ENCODE results near the gene RNF31. TPM values are rescaled to one million over a fixed set of nuclear protein-coding genes. Genes with fewer than 3 reads are reported as not detected.

RNF31 gene
- polyA plus RNA-seq, 2 of the 4 experiments (the other 2 are of a cell fraction): 5.7 to 20.8 TPM

- DNase-seq (ENCODE audit: low read depth in 1 of 2, low spot score in 1 of 2) (no peak), ATAC-seq (no peak), FAIRE-seq (no peak)
- ChIA-PET CTCF (interaction anchor here (0.9 to 13.3 kb wide), 9 partner anchors 15 to 51 kb away, joined by 3 to 244 read pairs (median 4); partner anchors contain the start of genes IRF9, PCK2 and RNF31), POLR2A (interaction anchor here (6.1 kb wide), 1 partner anchor 17 kb away, joined by 38 read pairs; the partner anchor contains the start of gene PCK2)
- Histone ChIP-seq H3K4me1 (peaks cover 10% of the 10 kb centered on the region; the same call in 1 of the 3 replicates), H3K9me3 (no peaks in the 10 kb centered on the region), H3K4me2 (no peak overlapping the region), H3K4me3 (no peak overlapping the region), H3K27ac (no peak overlapping the region)
- WGBS (ENCODE audit: missing lambda C conversion rate): 67% methylated on average over 1 of the region's 1 CpG
- TF ChIP-seq PBX3 (IDR thresholded peaks at IDR 0.05) (no peak), MAX (IDR thresholded peaks at IDR 0.05) (no peak), HOXB13 (CRISPR knock-in tag; IDR thresholded peaks at IDR 0.05; ENCODE audit: low read depth) (no peak), RNF2 (IDR thresholded peaks at IDR 0.05; ENCODE audit: borderline replicate concordance, low read depth) (no peak), ZC3H11A (IDR thresholded peaks at IDR 0.05) (no peak), POLR2A (IDR thresholded peaks at IDR 0.05; ENCODE audit: low read length) (no peak), HMGXB4 (CRISPR knock-in tag; IDR thresholded peaks at IDR 0.05; ENCODE audit: borderline replicate concordance) (no peak), BHLHE40 (IDR thresholded peaks at IDR 0.05; ENCODE audit: low read depth, low read length) (no peak), ESRRA (IDR thresholded peaks at IDR 0.05; ENCODE audit: borderline replicate concordance, low read length) (no peak)
Observed at GRCh38 chr14:24110523-24110922, 36.8 kb upstream of the RNF31 start.

GRCh38 chr14:24113379-24113800 lies 33.9 kb upstream of the RNF31 start:
- no peak for TF ChIP-seq ZC3H11A (IDR thresholded peaks at IDR 0.05)
- no peak for TF ChIP-seq NPAS2 (CRISPR knock-in tag; IDR thresholded peaks at IDR 0.05; ENCODE audit: borderline replicate concordance)
- no peak for TF ChIP-seq SMC3 (IDR thresholded peaks at IDR 0.05)
- no peak for TF ChIP-seq CHD4 (IDR thresholded peaks at IDR 0.05; ENCODE audit: borderline replicate concordance)
- TF ChIP-seq MAZ (IDR thresholded peaks at IDR 0.05; ENCODE audit: borderline replicate concordance, low read depth, low read length): no peak
- TF ChIP-seq FOSB (CRISPR knock-in tag; IDR thresholded peaks at IDR 0.05): no peak
- TF ChIP-seq EHF (CRISPR knock-in tag; IDR thresholded peaks at IDR 0.05): no peak
- no peak for TF ChIP-seq ESRRA (IDR thresholded peaks at IDR 0.05; ENCODE audit: borderline replicate concordance, low read length)
- TF ChIP-seq BHLHE40 (IDR thresholded peaks at IDR 0.05; ENCODE audit: low read depth, low read length): no peak
- no peak for TF ChIP-seq HEYL (CRISPR knock-in tag; IDR thresholded peaks at IDR 0.05)
- no peak for TF ChIP-seq BCL3 (IDR thresholded peaks at IDR 0.05)
- Histone ChIP-seq H3K4me1 (peaks cover 17% of the 10 kb centered on the region; the same call in 1 of the 3 replicates), H3K9me3 (no peaks in the 10 kb centered on the region), H3K4me3 (peak overlapping the region; percentile 62), H3K27ac (peak overlapping the region; percentile 95 to 96), H3K4me2 (peak overlapping the region; percentile 78)
- ChIA-PET CTCF (interaction anchor here (1.1 to 5.6 kb wide), 5 partner anchors 11 to 58 kb away, joined by 4 to 44 read pairs (median 6); partner anchors contain the start of gene IRF9), POLR2A (interaction anchor here (1.3 to 2.9 kb wide), 8 partner anchors 10 to 77 kb away, joined by 4 to 55 read pairs (median 22); partner anchors contain the start of genes CARMIL3, EMC9, IRF9 and PCK2)
- no peak for FAIRE-seq
- 42% methylated on average over 15 of the region's 15 CpGs for WGBS (ENCODE audit: missing lambda C conversion rate)
- peak; percentile 14 to 24; a peak in 5 of 6 replicates for ATAC-seq
- DNase-seq (ENCODE audit: low read depth in 1 of 2, low spot score in 1 of 2): no peak
